GM19468 (cell line): ENCODE data around the gene MAST3.
"Not testable (repeated sequence)": the region's sequence is repeated elsewhere in the genome, so short reads cannot be mapped to it uniquely, and the experiment has no call there.

Experiments used
- ATAC-seq: cut with Tn5 transposase; IDR thresholded peaks from one replicate; pipeline ENCODE4 v1.9.1; 2021; ENCODE audit warnings: mild to moderate bottlenecking, moderate library complexity, moderate number of reproducible peaks; ENCODE audit not compliant: unreplicated experiment; ENCODE audit errors: extremely low read depth

Gene MAST3

DNA sequence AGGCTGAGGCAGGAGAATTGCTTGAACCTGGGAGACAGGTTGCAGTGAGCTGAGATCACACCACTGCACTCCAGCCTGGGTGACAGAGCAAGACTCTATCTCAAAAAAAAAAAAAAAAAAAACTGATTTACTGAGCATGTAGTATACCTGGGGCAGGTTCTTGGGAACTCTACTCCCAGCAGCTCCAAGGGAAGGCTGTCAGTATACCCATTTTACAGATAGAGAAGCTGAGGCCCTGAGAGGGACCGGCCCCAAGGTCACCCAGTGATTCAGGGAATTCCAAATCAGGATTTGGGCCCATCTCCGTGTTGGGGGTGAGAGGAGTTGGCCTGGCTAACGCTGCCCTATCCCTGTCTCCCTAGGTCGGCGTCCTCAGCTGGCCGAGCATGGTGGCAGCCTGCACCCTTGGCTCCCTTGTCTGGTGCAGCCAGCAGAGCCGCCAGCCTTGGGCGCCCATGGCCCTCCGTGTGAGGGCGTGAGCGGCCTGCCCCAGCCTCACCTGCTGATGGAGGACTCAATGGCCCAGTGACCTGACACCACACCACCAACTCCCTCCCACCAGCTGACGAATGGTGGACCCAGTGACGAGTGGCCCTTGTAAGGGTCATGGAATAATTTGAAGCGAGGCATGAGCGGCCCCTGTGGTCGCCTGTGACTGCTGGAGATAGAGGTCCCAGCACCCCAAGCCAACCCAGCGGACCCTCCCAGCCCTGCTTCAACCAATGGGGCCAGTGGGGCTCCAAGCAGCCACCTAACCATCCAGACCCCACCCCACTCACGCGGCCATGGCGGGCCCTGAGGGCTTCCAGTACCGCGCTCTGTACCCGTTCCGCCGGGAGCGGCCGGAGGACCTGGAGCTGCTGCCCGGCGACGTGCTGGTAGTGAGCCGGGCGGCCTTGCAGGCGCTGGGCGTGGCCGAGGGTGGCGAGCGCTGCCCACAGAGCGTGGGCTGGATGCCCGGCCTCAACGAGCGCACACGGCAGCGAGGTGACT, 57.8 kb downstream of the MAST3 start:
- ATAC-seq, result no peak

DNA sequence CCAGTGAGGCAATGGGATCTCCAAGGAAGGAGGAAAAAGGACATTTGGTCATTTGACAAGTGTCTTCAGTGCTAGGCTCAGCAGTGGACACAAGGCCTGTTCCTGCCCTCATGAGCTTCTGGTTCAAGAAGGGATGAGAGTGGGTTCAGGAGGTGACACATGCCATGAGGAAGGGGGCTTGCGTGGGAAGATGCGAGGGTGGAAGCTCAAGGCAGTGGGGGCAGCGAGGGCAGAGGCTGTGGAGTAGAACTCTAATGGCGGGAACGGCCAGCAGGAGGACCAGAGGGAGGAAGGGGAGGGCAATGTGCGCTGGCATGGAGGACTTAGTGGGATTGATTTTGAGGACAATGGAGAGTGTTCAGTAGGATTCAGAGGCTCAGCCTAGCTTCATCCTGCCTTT, 58.7 kb downstream of the MAST3 start:
- no peak for ATAC-seq

DNA sequence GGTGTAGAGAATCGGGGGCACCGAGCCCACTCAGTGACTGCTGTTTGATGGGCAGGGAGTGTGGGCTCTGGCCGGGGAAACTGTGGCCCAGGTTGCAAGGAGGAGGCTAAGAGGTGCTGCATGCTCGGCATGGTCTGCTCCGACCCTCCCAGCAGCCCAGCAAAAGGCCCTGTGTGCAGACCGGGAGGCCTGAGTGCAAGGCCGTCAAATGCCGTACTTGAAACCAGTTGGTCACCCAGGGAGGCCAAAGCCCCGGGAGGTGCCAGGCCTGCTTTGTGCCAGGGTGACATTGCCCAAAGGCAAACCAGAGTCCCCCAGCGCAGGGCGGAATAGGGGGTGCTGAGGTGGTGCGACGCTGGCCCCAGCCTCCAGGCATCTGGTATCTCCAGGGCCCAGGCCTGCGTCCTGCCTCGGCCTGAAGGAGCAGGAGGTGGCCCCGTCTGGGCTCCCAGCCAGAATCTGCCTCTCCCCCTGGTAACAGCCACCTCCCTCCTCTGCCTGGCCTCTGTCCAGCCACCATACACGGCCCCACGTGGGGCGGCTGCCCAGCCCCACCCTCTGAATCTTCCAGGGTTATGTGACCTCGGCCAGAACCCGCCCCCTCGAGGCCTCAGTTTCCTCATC, 59.4 kb downstream of the MAST3 start:
- ATAC-seq, result no peak

DNA sequence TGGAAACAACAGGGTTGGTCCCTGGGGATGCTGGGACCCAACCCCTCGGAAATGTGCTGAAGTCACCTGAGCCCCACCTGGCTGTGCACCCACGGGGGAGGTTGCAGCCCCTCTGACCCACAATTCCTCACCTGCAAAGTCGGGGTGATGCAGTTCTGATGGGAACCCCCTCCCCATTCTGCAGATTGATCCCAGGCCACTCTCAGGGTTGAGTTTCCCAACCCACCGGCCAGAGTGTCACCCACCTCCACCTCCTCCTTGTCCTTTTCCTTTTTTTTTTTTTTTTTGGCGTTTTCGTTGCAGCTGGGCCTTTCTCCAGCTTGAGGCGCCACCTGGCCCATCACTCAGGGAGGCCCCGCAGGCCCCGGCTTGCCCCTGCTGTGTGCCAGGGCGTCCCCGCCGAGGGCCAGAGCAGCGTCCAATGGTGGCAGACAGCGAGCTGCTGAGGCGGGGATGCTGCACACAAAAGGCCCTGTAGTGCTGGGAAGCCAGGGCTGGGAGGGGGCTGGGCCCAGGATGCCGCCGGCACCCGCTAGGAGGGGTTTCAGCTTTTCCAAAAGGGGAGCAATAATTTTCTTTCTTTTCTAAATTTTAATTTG, 60.0 kb downstream of the MAST3 start:
- ATAC-seq, result no peak

DNA sequence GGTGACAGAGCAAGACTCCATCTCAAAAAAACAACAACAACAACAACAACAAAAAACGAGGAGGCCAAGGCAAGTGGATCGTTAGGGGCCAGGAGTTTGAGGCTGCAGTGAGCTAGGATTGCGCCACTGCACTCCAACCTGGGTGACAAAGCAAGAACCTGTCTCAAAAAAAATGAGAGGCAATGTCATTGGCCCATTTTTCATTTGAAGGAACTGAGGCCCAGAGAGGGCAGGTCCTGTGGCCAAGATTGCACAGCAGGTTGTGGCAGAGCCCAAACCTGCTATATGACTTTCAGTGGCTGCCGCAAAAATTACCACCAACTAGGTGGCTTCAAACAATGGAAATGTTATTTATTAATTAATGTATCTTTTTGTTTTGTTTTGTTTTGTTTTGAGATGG, 60.9 kb downstream of the MAST3 start:
- ATAC-seq, result no peak

DNA sequence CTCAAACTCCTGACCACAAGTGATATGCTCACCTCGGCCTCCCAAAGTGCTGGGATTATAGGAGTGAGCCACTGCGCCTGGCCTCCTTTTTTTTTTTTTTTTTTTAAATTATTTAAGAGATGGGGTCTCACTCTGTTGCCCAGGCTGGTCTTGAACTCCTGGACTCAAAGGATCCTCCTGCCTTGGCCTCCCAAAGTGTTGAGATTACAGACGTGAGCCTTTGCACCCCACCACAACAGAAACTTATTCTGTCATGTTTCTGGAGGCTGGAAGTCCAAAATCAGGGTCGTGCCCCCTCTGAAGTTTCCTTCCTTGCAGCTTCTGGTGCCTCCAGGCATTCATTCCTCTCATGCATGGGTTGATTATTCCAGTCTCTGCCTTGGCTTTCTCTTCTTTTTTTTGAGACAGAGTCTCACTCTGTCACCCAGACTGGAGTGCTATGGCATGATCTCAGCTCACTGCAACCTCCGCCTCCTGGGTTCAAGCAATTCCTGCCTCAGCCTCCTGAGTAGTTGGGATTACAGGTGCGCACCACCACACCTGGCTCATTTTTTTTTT, 61.6 kb downstream of the MAST3 start:
- ATAC-seq, result not testable (repeated sequence)

- no peak for ATAC-seq
Measured at GRCh38 chr19:18159810-18160209, 62.2 kb downstream of the MAST3 start.

- no peak for ATAC-seq
Measured at GRCh38 chr19:18160493-18160970, 63.0 kb downstream of the MAST3 start.

DNA sequence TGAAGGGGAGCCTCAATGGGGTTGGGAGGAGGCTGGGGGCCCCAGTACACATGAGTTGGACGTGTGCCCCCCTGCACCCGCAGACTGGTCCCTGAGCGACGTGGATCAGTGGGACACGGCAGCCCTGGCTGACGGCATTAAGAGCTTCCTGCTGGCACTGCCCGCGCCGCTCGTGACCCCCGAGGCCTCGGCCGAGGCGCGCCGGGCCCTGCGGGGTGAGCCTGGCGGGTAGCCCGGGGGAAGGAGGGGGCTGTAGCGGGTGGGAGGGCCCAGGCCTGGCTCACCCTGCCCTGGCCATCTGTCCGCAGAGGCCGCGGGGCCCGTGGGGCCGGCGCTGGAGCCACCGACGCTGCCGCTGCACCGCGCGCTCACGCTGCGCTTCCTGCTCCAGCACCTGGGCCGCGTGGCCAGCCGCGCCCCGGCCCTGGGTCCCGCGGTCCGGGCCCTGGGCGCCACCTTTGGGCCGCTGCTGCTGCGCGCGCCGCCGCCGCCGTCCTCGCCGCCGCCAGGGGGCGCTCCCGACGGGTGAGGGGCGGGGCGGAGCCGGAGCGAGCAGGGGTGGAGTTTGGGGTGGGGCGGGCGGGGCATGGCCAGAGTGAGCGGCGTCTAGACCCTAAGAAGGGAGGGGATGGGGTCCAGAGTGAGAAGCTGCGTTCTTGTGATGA, 63.5 kb downstream of the MAST3 start:
- no peak for ATAC-seq

DNA sequence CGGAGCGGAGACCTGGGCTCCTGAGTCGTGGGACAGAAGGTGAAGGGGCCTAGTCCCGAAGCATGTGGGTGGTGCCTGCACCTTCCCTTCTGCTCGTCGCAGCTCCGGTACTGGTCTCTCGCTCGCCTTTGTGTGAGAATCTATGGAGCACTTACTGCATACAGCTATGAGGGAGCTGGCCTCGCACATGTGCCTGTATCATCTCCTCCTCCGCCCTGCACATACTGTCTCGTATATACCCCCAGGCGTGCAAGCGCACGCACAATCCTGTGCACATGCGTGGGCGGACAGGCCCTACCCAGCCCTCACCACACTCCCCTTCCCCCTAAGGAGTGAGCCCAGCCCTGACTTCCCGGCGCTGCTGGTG, 64.0 kb downstream of the MAST3 start:
- ATAC-seq, result no peak

DNA sequence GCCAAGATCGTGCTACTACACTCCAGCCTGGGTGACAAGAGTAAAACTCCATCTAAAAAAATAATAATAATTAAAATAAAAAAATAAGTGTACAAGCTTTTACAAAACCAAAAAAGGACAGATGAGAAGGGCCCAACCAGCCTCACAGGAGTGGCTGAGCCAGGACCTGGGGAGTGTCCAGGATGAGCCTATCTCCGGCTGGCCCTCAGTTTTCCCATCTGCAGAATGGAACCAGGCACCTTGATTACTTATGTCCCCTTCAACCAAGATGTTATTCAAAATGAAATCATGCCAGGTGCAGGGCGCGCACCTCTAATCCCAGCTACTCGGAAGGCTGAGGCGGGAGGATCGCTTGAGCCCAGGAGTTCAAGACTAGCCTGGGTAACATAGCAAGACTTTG, 66.5 kb downstream of the MAST3 start:
- ATAC-seq, result no peak

DNA sequence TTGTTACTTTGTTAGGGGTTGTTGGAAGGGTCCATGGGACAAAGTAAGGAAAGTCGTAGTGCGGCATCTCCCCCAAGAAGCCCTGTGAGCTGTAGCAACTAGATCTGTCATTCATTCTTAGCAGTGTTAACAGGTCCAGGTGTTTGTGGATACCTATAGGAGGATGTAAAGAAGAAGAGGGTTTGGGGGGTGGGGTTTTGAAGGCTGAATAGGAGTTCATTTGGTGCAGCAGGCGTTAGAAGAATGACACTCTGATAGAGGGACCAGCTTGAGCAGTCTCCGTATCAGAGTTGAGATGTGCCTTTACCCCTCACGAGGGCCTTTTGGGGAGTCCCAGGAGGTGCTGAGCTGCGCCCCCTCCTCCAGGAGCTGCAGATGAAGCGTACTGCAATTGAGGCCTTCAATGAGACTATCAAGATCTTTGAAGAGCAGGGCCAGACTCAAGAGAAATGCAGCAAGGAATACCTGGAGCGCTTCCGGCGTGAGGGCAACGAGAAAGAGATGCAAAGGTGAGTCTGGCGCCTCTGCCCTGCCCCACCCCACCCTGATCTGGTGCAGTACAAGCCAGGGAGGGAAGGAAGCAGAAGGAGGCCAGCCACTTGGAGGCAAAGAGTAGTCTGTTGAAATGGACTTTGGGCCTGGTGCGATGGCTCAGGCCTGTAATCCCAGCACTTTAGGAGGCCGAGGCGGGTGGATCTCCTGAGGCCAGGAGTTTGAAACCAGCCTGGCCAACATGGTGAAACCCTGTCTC, 68.4 kb downstream of the MAST3 start:
- ATAC-seq, result no peak

- ATAC-seq, result no peak
Measured at GRCh38 chr19:18167011-18167410, 69.4 kb downstream of the MAST3 start.

DNA sequence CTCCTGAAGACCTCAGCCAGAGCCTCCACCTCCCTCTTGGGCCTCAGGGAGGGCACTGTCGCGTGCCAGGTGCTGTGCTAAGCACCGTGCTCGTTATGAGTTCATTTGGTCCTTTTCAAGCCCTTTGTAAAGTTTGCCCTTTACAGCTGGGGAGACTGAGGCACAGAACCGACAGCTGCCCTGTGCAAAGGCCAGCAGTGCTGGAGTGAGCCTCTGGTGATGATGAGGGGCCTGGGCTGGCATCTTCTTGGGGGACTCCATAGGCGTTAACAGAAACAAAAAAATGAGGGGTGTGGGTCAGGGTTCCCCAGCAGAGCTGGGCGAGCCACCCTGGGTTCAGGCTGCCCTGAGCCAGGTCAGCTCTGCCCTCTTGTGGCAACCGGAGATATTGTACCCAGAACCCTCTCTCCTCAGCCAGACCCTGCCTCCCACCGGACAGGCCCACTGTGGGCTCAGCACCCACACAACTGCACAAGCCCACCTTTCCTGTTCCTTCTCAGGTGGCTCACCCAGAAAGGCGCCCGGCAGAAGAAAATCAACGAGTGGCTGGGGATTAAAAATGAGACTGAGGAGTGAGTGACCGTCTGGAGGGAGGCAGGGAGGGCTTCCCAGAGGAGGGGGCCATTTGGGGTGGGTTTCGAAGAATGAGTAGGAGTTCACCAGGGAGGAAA, 70.5 kb downstream of the MAST3 start:
- no peak for ATAC-seq

DNA sequence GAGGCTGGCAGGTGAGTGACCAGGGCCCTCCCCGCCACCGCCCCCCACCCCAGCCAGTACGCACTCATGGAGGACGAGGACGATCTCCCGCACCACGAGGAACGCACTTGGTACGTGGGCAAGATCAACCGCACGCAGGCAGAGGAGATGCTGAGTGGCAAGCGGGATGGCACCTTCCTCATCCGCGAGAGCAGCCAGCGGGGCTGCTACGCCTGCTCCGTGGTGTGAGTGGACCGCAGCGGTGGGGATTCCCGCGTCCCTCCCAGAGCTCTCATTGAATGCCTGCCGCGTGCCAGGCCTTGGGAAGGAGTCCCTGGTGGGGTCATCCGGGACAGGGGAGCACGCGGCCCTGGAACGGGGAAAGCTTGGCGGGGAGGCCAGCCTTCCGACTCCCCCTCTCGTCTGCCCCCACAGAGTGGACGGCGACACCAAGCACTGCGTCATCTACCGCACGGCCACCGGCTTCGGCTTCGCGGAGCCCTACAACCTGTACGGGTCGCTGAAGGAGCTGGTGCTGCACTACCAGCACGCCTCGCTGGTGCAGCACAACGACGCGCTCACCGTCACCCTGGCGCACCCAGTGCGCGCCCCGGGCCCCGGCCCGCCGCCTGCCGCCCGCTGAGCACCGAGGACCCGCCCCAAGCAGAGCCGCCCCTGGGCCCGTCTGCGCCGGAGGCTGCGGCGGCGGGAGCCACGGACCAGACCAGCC, 71.2 kb downstream of the MAST3 start:
- no peak for ATAC-seq

GRCh38 chr19:18170714-18171255, 73.2 kb downstream of the MAST3 start:
- ATAC-seq, result no peak

DNA sequence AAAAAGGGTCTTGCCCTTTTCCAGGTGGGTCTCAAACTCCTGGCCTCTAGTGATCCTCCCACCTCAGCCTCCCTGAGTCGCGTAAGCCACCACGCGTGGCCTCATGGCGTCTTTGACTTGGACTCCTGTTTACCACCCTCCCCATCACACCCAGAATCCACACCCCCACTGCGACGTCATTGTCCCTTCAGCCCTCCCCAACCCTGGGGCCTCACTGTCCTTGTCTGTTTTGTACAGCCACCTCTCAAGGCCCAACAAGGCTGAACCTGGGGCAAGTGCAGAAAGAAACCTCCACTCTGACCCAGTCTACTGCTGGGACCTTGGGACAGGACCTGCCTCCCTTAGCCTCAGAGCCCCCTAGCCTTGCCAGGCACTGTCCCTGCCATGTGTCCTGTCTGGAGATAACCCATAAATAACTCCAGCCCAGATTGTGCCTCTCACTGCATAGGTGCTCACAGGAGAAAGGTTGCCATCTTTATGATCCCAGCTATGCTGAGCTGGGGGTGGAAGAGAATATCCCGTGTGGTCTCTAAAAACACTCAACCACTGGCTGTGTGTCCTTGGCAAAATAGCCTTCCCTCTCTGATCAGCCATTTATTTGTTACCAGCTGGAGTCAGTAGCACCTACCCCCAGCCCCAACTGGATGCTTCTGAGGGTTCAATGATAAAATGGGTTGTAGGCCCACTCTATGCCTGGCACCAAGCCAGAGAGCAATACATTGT, 74.2 kb downstream of the MAST3 start:
- ATAC-seq, result no peak
